ENCODE measurements around the gene GPAT3.
"Not testable (repeated sequence)": the region's sequence is repeated elsewhere in the genome, so short reads cannot be mapped to it uniquely, and the experiment has no call there.

The GPAT3 gene

DNA sequence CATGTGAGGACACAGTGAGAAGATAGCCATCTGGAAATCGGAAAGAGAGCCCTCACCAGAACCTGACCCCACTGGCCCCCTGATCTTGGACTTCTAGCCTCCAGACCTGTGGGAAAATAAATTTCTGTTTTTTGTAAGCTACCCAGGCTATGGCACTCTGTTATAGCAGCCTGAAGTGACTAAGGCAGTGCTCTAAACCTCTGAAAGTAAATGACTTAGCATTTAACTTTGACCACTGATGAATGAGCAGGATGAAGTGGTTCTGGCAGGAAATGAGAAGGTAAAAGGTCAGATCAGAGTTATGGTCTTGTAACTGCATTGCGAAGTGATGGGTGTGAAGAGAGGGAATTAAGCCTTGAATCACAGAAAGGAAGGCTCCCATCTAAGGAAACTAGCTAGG, 17.0 kb downstream of the GPAT3 start:
- no peak for DNase-seq

DNA sequence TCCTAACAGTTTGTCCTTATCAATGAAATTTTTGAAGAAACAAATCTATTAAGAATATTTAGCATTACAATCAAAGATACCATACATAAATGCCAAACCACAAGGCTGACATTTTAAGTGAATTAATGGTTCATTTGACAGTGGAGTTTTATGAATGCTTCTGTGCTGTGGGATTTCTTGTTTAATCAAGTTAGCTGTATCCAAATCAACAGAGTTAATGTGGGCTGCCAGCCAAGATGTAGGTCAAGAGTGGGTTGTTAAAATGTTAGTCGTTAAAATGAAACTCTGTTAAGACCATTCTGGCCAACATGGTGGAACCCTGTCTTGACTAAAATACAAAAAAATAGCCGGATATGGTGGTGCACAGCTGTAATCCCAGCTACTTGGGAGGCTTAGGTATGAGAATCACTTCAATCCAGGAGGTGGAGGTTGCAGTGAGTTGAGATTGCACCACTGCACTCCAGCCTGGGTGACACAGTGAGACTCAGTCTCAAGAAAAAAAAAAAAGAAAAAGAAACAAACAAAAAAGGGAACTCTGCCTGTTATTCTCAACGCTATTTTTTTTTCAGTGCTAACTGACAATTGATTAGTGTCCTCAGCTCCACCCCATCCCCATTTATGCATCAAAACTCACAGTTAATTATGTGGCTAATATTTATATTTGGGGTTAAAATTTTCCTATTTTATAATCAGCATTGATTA, 20.2 kb downstream of the GPAT3 start:
- no peak for DNase-seq

DNA sequence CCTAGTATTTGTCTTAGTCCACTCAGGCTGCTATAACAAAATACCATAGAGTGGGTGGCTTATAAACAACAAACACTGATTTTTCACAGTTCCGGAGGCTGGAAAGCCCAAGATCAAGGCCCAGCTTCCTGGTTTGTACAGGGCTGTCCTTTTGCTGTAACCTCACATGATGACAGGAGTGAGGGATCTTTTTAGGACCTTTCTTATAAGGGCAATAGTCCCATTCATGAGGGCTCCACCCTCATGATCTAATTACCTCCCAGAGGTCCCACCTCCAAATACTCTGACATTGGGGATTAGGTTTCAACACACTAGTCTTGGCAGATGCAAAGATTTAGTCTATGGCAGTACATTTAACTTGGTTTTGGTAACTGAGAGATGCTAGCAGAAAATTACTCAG, 20.9 kb downstream of the GPAT3 start:
- DNase-seq: no peak

DNA sequence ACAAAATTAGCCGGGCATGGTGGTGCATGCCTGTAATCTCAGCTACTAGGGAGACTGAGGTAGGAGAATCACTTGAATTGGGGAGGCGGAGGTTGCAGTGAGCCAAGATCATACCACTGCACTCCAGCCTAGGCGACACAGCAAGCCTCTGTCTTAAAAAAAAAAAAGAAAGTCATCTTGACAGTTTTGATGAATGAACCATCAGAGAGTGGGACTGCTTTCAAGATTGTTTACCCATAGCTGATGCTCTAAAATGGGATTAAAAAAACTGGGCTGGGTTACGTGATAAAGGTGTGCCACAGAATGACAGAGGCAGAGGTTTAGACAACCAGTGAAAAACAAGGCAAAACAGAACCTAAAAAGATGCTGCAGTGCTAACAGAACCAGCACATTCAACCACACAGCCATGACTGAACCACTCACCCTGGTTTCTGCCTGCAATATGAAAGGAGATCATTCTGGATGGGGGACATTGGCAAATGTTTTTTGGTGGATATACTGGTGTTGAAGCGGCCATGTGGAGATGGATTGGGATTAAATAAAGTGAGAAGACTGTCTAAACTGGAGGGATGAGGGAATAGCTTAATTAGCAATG, 22.2 kb downstream of the GPAT3 start:
- no peak for DNase-seq

DNA sequence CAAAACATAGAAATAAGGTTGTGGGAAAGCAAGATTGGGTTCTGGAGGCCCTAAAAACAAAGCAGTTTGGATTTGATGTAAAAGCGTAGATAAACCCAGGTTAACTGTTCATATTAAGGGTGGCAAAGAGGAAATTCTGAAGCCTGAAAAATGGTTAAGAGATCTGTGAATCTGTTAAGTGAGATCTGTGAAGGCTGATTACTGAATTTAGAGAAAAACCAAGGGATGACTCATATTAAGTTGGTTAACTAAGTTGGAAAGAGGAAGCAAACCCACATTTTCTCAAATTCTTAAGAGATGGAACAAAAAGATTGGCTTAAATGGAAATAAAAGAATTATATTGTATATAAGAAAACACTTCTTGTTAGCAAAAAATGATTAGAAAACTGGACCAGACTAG, 22.8 kb downstream of the GPAT3 start:
- no peak for DNase-seq

DNA sequence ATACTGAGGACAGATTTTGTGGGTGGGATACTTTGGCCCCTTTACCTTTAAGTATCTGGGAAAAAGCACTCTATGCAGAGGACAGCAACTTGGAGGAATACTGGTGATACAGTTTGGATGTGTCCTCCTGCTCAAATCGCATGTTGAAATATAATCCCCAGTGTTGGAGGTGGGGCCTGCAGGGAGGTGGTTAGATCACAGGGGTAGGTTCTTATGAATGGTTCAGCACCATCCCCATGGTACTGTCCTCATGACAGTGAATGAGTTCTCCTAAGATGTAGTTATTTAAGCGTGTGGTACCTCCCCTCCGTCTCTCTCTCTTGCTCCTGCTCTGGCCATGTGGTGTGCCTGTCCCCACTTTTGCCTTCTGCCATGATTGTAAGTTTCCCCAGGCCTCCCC, 24.6 kb downstream of the GPAT3 start:
- no peak for DNase-seq

DNA sequence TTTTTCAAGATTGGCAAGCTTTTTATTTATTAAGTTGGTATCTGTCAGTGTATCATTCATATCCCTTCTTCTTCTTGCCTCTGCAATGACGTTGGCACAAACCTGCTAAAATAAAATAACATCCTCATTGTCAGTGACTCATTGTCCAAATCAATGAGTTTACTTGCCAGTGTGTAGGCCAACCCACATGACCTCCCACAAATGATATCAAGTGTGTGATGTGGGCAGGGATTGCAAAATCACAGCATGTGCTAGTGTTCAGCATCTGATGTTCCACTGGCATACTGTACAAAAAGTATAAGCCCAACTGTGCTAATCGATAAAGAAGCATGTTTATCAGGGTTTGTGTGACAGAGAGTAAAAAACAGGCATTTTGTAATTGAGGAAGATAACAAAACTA, 25.5 kb downstream of the GPAT3 start:
- DNase-seq: peak; percentile 43

DNA sequence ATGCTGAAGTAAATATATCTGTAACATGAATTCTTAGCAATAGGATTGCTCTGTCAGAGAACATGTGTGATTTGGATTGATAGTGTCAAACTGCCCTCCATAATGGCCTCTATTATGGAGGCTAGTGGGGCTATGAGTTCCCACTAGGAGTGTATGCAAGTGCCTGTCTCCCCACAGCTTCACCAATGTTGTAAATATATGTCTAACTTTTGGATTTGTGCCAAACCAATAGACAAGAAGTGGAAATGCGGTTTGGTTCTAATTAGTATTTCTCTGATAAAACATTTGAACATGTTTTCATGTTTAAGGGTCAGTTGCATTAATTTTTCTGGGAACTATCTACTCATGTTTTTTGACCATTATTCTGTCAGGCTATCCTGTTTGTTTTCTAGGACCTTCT, 28.1 kb downstream of the GPAT3 start:
- no peak for DNase-seq

DNA sequence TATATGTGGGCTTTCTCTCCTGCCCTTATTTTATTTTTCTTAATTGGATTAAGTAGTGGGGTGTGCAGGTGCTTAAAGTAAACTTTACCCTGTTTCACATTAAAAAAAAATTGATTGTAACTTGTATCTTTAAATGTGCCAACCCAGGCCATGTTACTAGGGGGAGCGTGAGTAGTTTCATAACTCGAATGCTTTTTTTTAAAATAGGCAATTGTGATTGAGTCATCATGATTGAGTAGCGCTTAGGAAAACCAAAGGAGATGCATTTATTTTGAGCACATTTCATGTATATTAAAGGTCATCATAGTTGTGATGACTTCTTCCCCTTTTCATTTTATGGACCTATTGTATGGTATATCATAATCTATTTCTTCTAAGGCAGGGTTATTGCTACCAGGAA, 32.2 kb downstream of the GPAT3 start:
- no peak for DNase-seq

DNA sequence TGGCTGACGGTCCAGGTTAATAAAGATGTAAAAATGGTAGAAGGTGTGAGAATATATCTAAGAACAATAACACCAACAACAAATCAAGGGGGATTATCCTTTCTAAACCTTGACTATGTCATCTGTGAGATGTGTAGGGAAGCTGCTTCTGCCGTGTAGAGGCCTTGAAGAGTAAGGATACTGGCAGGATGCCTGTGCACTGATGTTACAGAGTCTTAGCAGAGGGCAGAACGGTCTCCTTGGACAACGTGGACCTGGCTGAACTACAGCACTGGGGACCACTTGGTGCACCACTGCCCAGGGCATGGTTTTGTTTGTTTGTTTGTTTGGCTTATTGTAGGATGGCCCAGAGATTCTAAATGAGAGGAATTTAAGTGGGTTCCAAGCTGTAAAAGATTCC, 33.5 kb downstream of the GPAT3 start:
- no peak for DNase-seq

DNA sequence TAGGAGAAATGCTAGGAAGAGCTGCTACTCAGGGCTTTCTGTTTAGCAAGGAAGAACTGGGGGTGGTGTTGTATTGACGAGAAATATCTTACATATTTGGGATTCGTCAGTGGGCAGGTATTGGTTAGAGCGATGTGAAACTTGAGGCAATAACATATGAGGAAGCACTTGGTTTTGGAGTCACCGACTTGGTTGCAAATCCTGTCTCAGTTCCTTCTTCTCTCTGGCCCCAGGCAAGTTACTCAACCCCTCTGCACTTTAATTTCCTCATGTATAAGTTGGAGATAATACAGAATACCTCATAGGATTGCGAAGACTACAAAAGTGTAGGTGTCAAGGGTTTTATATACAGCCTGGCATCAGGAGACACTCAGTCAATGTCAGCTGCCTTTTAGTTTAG, 34.1 kb downstream of the GPAT3 start:
- no peak for DNase-seq

DNA sequence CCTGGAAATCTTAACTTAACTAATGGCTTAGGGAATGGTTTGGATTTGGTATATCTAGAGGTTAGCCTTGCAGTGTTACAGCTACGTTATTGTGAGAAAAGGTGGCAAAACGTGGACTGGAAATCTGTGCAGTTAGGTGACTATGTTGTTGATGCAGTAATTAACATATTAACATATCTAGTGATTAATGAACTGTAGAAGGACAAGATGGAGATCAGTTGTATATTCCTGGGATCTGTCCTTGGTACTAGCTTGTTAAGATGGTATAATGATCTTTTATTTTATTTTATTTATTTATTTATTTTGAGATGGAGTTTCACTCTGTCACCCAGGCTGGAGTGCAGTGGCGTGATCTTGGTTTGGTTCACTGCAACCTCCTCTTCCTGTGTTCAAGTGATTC, 36.9 kb downstream of the GPAT3 start:
- DNase-seq: no peak

DNA sequence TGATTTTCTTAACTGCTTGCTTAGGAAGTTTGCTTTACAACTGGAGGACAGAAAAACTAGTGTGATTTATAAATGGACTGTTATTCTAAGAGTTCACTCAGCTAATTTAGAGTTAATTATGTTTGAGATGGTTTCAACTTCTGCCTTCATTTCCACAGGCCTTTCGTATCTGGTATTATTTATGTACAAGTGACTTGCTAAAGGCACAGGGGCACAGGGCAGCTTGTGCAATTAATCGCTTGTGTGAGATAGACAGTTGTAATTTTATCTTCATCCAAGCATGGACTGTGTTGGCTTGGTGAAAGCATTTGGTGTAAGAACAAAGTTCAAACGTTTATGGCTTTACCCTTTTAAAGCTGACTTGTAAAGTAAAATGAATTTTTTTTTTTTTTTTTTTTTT, 38.3 kb downstream of the GPAT3 start:
- no peak for DNase-seq

DNA sequence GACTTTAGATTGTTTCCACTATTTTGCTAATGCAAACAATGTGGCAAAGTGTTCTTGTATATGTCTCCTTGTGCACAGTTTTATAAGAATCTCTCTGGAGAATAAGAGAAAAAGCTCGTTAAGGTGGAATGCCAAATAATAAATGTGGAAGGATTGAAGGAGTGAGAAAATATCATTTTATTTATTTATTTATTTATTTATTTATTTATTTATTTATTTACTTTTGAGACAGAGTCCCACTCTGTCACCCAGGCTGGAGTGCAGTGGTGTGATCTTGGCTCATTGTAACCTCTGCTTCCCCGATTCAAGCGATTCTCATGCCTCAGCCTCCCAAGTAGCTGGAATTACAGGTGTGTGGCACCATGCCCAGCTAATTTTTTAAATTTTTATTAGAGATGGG, 40.3 kb downstream of the GPAT3 start:
- DNase-seq: not testable (repeated sequence)

DNA sequence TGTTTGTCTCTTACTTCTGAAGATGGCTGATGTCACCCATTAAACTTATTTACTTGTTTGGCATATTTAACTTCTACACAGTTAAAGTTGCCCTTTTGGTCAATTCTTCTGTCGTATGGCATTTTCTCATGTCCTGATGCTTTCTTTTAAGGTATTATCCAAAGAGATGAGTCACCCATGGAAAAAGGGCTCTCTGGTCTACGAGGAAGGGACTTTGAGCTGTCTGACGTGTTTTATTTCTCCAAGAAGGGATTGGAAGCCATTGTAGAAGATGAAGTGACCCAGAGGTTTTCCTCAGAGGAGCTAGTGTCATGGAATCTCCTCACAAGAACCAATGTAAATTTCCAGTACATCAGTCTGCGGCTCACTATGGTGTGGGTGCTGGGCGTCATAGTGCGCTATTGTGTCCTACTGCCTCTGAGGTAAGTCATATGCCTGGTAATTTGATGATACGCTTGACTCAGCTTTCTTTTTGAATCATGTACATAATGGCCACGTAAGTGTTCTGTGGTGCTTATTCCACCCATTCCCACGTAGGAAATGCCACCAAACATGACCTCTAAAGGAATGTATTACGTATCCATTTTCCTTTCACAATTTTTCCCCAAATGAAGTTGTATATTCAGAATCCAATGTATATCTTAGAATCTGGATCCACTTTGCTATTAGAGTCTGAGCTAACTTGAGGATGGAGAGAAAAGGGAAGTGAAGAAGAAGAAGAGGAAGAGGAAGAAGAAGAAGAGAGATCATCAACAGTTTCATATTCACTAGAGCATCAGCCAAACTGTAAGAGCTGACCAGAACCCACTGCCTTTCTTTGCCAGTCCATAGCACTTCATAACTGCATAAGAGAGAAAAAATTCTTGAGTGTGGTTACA, 45.7 kb downstream of the GPAT3 start:
- DNase-seq: no peak

DNA sequence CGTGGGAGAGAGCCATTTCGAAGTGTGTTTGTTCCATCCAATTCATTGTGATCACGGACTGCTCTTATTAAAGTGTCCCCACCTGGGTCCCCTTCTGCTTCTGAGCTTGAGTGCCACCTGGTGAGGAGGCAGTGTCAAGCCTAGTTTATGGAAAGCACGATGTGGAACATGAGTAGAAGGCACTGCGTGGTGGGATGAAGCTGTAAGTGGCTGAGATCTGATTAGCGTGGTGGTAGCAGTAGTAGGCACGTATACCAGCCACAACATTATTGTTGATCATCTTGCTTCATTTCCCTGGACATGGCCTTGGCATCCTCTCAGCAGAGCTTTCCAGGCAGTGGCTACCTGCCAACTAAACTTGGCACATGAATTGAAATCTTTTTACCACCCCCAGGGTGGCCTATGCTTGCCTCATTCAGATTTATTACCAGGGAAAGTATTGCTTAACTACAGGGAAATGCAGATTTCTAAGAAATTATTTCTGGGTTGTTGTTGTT, 46.4 kb downstream of the GPAT3 start:
- peak; percentile 19 for DNase-seq

DNA sequence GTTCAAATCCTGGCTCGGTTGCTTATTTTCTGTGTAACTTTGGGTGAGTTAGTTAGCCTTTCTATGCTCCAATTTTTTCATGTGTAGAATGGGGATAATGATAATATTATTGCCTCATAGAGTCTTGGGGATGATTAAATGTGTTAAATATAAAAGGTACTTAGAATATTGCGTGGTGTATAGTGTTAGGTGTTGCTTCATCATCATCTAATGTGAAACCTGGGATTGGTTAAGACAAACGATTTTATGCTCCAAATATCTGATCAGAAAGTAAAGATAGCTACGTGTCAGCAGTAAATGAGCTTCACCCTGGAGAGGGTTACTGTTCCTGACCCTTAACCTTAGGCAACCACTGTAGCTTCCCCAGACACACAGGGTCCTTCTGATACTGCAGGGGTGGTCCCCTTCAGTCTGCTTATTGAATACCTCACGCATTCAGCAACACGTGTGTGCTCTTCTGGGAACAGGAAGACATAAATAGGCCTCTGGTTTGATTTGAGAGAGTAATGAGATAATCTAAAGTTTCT, 50.1 kb downstream of the GPAT3 start:
- DNase-seq: no peak

DNA sequence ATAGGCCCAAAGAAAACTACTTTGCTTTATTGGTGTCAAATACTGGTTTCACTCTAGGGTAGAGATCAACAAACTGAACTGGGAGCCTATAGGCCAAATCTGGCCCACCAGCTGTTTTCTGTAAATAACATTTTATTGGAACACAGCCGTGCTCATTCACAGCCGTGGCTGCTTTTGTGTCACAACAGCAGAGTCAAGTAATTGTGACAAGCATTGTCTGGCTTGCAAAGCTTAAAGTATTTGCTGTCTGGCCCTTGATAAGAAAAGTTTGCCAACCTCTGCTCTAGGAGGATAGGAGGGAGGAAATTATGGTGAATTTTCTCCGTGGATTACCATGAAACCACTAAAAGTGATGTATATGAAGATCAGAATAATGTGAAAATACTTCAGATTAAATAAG, 53.4 kb downstream of the GPAT3 start:
- no peak for DNase-seq

DNA sequence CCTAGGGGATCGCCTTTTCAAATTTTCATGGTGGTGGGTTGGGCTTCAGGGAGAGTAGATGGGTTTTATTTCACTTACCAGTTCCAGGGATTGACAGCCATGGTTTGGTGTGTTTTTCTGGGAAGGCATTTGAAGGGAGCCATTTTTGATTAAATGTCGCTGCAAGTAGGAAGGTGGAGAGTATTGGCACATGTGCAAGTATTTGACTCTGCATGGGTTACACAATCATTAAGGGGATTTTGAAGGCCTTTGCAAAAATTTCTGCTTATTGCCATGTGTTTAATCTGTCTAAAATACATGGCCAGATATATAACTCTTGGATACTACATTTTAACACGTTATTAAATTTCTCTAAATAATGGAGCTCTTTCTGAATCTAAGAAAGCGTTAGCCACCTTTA, 55.1 kb downstream of the GPAT3 start:
- no peak for DNase-seq

DNA sequence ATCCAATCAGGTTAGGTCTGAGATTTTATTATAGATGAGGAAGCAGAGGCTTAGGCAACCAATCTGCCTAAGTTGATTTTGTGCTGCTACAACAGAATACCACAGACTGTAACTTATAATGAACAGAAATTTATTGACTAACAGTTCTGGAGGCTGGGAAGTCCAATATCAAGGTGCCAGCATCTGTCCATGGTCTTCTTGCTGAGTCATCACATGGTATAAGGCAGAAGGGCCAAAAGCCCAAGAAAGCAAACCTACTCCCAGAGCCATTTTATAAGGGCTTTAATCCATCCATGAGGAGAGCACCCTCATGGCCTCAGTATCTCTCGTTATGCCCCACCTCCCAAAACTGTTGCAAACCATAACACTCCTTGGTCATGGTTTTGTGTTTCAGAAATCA, 55.8 kb downstream of the GPAT3 start:
- DNase-seq: no peak

DNA sequence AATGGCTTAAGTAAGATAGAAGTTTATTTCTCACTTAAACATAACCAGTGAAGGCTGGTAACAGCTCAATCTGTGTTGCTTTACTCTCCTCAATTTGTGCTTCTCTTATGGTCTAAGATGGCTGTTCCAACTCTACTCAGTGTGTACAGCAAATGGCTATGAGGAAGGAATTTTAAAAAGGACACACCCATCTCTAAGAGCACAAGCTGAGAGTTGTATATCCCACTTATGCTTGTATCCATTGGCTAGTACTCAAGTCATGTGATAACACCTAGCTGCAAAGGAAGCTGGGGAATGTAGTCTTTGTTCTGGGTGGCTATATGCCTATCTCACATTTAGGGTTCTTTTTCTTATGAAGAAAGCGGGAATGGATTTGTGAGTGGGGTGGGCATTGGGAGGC, 63.3 kb downstream of the GPAT3 start:
- DNase-seq: no peak

DNA sequence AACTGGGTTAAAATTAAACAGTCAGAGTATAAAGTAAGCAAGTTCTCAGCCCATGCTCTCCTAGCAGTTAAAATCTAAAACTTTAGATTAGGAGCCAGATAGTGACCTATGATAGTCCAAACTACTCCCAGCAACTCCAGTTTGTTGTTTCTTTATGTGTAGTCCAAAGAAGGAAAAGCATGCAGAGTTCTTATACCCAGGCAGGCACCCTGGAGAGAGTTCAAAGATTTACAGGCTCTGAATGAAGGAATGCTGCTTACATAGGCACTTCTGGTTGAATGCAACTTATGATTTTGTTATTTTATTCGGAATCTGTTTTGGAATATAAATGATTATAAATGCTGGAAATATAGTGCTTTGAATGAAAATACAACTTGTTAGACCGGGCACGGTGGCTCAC, 67.2 kb downstream of the GPAT3 start:
- no peak for DNase-seq

DNA sequence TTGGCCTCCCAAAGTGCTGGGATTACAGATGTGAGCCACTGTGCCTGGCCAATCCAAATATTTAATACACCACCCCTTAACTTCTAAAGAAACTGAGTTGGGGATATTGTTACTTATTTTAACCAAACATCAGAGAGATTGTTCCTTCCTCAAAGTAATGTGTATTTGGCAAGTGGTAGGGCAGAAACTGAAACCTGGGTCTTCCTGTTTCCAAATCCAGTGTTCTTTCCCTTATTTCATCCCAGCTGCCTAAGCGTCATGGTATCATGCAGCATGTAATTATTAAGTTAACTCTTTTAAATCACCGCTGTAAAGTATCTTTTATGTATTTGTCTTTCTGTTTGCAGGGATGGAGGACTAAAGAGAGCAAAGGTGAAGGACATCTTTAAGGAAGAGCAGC, 68.4 kb downstream of the GPAT3 start:
- no peak for DNase-seq

DNA sequence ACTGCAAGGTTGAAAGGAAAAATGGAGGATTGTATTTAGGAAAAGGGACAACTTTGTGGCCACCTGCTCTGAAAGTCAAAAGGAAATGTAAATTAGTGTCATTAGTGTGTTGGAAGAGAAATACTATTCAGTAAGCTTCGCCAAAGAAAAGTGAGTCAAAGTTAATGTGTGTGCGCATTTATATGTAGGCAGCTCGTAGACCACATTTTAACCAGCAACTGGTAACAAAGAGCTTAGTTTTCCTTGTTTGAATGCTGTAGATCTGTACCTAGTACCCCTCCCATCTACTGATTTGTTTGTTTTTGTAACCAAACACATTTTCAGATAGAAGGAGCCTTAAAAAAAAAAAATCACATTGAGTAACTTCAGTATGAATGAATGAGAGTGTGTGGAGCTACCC, 69.3 kb downstream of the GPAT3 start:
- no peak for DNase-seq
